ENCODE data around the gene VPS35L.
"Not testable (repeated sequence)": the region's sequence is repeated elsewhere in the genome, so short reads cannot be mapped to it uniquely, and the experiment has no call there.

Gene VPS35L

DNA sequence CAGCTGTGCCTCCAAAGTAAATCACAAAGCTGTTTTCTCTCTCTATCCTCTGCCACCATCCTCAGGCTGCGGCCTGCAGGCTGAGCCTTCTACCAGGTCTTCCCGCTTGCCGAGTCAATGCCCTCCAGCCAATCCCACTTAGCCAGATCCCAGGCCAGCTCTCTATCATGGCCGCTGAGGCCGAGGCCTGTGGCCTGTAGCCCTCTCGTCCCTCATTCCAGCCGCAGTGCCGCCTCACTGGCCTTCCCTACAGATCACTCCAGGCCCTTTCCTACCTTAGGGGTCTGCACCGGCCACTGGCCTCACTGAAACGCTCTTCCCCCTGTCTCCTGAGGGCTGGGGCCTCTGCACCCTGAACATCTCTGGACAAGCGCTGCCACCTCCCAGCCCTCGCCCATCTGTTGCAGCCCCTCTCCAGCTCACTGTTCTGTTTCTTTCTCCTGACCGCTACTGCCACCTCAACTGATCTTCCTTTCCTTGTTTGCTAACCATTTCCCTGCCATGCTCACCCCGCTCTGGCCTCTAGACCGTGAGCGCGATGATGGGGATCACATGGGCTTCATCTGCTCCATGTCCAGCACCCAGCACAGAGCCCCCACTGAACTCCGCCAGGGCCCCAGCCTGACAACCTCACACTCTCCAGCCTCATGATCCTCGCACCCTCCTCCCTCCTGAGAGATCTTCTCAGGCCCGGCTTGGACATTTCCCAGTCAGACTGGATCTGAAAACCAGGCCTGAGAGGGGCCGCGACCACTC, 154.1 kb downstream of the VPS35L start:
- no peak for DNase-seq (ENCODE audit: low read depth in 1 of 2, low spot score in 1 of 2)

DNA sequence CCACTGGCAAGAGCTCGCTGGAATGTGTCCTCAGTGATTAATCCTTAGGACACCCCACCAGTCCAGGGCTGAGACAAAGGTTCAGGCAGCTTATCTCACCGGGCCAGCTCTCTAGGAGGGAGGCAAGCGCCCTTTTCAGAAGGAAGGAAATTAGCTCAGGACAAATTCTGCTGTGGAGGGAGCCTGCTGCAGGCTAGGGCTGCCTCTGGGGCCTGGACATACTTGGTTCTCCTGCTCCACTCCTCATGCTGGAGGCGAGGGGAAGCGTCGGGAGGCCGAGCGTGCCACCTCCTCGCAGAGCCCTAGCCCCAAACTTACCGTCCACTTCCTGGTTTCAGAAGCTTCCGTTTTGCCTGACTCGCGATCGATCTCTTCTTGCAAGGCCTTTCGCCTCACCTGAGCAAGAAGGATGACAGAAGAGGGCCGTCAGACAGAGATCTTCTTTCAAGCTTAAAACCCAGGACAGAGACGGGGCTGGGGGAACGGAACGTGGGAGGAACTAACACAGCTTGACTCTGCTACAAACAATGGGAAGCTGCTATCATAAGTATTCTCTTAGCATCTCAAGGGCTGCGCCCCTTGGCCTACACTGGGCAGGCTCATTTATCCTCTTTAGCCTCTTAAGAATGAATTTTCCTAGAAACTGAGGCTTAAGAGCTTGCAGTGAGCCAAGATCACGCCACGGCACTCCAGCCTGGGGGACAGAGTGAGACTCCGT, 154.8 kb downstream of the VPS35L start:
- DNase-seq (ENCODE audit: low read depth in 1 of 2, low spot score in 1 of 2), result no peak

DNA sequence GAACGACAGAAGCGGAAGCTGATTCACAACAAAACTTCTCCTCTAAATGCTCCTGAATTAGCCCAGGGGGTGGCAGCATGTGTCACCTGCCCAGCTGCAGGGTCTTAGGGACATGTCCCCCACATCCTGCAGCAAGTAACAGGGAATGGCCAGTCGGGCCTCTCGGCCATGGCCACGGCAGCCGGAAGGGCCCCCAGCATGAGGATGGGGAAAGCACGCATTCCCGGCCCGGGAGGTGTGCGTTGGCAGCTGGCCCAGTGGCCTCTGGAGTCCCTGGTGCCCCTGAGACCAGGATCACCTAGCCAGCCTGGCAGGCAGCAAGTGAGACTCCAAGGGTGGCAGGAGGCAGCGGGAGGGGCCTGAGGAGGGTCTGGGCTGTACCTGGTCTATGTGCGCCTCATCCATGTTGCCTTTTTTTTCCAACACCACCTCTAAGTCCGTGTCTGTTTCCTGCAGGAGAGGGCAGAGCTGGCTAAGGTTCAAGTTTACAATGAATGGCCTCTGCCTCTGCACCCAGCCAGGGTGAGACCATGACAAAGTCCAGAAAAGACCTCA, 155.6 kb downstream of the VPS35L start:
- no peak for DNase-seq (ENCODE audit: low read depth in 1 of 2, low spot score in 1 of 2)

- DNase-seq (ENCODE audit: low read depth in 1 of 2, low spot score in 1 of 2), result no peak
These were observed 156.1 kb downstream of the VPS35L start for GRCh38 chr16:19711643-19712042.

DNA sequence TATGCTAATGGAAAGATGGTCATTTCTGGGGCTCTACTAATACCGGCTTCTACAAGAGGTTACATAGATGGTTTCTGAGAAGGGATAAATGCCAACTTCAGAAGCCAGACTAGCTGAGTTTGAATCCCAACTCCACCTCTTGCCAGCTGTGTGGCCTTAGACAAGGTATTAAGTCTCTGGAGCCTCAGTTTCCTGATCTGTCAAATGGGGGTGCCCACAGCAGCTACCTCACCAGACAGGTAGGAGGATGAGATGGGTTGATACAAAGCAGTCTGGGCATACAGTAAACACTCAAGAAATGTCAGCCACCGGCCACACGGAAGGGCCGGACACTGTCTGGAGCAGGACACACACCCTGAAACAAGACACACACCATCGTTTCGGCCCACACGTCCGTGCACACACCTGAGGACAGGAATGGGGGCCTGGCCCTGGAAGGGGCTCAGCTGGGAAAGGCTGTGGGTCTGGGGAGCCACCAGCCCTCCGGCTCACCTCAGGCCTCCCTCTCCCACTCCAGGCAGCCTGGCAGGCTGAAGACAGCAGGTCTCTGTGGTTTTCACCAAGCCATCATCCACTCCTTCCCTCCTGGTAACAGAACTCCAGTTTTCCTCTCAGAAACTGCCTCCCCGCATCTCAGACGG, 157.0 kb downstream of the VPS35L start:
- no peak for DNase-seq (ENCODE audit: low read depth in 1 of 2, low spot score in 1 of 2)

- no peak for DNase-seq (ENCODE audit: low read depth in 1 of 2, low spot score in 1 of 2)
These were observed 158.2 kb downstream of the VPS35L start for GRCh38 chr16:19713697-19714096.

- DNase-seq (ENCODE audit: low read depth in 1 of 2, low spot score in 1 of 2), result no peak
These were observed 160.1 kb downstream of the VPS35L start for GRCh38 chr16:19715566-19715965.

- no peak for DNase-seq (ENCODE audit: low read depth in 1 of 2, low spot score in 1 of 2)
These were observed 160.7 kb downstream of the VPS35L start for GRCh38 chr16:19716183-19716582.

- DNase-seq (ENCODE audit: low read depth in 1 of 2, low spot score in 1 of 2), result not testable (repeated sequence)
These were observed 161.2 kb downstream of the VPS35L start for GRCh38 chr16:19716728-19717127.

DNA sequence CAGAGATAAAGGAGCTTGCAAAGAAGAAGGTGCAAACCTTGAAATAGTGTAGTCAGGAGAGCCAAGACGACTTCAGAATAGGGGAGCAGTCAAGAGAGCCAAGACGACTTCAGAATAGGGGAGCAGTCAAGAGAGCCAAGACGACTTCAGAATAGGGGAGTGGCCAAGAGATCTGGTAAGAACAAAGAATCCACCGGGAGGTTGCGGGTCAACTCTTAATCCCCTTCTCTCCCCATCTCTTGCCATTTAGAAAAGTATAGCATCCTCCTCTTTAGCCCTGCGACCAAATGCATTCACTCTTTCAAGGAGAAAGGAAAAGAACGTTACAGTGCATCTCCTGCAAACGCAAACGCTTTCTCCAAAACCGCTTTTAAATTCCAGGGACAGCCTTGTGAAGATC, 161.8 kb downstream of the VPS35L start:
- DNase-seq (ENCODE audit: low read depth in 1 of 2, low spot score in 1 of 2), result no peak

DNA sequence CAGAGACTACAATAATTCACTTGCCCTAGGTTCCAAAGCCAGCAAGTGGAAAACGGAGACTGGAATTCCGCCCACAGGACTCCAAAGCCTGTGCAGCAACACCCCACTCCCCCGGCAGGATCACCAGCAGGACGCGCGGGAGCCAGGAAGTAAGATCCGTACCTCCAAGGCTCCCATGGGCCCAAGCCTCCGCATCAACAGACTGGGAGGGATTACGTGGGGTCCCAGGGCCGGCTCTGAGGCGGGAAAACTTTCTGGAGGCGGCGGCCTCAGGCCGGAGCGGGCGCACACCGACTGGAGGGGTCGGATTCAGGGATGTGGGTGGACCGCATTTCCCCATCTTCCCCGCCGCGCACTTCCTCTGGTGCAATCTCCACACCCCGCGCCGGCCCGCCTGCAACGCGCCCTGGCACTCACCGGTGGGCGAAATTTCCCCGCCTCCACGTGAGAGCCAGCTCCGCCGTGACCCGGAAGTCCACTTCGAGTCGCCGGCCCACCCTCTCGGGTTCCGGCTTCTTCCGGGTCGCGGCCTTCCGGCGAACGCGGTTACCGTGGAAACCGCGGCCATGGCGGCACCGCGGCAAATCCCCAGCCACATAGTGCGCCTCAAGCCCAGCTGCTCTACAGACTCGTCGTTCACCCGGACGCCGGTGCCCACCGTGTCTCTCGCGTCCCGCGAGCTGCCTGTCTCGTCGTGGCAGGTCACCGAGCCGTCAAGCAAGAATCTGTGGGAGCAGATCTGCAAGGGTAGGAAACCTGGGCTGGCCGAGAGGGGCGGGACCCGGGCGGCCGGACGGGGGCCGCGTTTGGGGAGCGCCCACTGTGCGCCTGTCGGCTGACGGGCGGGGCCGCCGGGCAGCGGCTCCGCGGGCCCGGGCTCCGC, 162.5 kb downstream of the VPS35L start, which contains the start of the genes IQCK and KNOP1:
Gene IQCK, plus strand, starts transcription at position 531 of the 883 bp plus-strand sequence. Its CDS starts 36 bp downstream, at position 567.
Gene KNOP1, minus strand, starts transcription at position 487 of the 883 bp plus-strand sequence. CDS start 3,192 bp downstream, outside the sequence.
- peak; percentile 71 to 85 for DNase-seq (ENCODE audit: low read depth in 1 of 2, low spot score in 1 of 2)

DNA sequence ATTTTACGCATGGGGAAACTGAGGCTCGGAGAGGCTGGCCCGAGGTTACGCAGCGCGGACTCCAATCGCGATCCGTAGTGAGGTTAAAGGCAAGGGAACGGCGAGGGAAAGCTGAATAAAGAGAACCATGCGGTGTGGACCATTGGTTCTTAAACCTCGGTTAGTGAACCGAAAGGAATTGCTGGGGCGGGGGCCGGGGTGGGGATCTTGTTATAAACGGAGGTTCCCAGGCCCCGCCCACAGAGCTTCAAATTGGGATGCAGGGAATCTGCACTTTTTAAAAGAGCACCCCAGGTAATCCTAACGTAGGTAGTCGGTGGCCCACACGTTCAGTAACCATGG, 163.1 kb downstream of the VPS35L start:
- no peak for DNase-seq (ENCODE audit: low read depth in 1 of 2, low spot score in 1 of 2)

GRCh38 chr16:19722269-19722952, 166.9 kb downstream of the VPS35L start:
- no peak for DNase-seq (ENCODE audit: low read depth in 1 of 2, low spot score in 1 of 2)

GRCh38 chr16:19722981-19723380, 167.5 kb downstream of the VPS35L start:
- DNase-seq (ENCODE audit: low read depth in 1 of 2, low spot score in 1 of 2), result no peak

- DNase-seq (ENCODE audit: low read depth in 1 of 2, low spot score in 1 of 2), result no peak
These were observed 173.1 kb downstream of the VPS35L start for GRCh38 chr16:19728636-19728965.

GRCh38 chr16:19733551-19733950, 178.0 kb downstream of the VPS35L start:
- DNase-seq (ENCODE audit: low read depth in 1 of 2, low spot score in 1 of 2), result no peak

DNA sequence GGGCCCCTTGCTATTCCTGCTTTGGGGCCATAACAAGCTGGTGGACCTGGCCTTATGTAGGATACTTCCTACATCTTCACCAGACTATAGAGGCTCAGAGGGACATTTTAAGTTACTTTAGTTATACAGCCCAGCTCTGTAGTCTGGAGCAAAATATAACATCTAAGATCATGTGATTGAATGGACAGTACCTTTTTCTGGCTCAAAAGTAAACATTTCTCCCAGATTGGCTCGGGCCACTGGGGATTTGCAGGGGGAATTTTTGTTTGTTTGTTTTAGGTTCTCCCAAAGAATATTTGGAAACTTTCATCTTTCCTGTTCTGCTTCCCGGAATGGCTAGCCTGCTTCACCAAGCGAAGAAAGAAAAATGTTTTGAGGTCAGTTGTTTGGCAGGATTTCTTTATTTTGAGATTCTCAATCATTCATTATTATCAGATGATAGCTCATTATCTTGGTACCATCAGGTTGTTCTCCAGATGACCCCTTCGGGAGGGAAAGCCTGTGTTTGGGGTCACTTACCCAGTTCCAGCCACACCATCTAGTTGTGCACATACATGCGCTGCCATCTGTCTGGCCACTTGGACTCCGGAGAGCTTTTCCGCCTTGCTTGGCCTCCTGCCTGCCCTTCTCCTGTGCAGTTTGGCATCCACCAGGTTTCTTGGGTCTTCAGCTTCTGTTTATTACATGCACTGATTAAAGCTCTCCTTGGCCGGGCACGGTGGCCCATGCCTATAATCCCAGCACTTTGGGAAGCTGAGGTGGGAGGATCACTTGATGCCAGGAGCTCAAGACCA, 179.8 kb downstream of the VPS35L start:
- DNase-seq (ENCODE audit: low read depth in 1 of 2, low spot score in 1 of 2), result no peak

DNA sequence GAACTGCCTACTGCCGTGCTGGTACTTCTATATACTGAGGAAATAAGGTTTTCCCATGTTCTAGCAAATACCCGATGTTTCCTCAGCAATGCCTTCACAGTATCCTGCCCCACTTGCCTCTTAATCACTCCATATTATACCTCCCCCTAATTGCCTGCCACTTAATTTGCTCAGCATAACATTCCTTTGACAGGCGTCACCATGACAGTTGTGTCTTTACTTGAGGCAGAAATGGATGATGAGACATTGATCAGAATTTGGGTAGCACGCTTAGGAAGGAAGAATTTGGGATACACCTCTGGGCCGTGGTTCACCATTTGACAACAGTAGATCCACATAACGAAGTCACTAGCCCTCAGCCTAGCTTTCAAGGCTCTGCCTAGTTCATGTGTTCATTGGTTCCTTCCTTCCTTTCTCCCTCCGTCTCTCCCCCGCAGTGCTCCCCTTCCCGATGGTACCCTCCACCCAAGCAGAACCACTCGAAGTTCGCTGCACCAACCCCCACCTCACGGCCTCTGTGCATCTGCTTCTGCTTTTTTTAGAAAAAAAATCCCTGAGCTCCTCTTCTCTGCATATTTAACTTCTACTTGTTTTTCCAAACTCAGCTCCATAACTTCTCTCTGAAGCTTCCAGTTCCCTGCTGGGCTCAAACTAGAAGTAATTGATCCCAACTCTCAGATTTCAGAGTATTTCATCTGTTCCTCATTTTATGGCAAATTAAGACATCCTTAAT, 182.0 kb downstream of the VPS35L start:
- no peak for DNase-seq (ENCODE audit: low read depth in 1 of 2, low spot score in 1 of 2)

DNA sequence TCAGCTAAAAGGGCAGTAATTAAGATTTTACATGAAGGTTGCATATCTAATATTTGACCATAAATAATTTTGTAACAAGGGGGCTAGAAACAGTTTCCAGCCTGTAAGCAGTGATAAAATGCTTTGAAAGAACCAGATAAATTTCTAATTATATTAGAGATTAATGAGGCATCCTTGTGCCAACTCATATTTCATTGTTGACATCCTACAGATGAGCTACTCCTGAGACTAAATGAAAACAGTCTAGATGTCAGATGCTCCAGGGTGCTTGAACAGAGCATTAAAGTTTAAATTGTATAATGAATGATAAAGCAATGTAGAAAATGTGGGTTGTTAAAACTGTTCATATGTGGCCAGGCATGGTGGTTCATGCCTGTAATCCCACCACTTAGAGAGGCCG, 185.9 kb downstream of the VPS35L start:
- DNase-seq (ENCODE audit: low read depth in 1 of 2, low spot score in 1 of 2), result no peak

Measured in stimulated activated CD4-positive, alpha-beta T cell treated with anti-CD3 and anti-CD28 coated beads, Interleukin-15, amount 100 ng/mL, for 1 hour (primary cell).